NCI-H2107 (cell line): ENCODE data around the gene PREB.

Experiments
- DNase-seq: peaks from one replicate; lab custom pipeline; 2025; lab: John Stamatoyannopoulos, UW

The PREB gene

DNA sequence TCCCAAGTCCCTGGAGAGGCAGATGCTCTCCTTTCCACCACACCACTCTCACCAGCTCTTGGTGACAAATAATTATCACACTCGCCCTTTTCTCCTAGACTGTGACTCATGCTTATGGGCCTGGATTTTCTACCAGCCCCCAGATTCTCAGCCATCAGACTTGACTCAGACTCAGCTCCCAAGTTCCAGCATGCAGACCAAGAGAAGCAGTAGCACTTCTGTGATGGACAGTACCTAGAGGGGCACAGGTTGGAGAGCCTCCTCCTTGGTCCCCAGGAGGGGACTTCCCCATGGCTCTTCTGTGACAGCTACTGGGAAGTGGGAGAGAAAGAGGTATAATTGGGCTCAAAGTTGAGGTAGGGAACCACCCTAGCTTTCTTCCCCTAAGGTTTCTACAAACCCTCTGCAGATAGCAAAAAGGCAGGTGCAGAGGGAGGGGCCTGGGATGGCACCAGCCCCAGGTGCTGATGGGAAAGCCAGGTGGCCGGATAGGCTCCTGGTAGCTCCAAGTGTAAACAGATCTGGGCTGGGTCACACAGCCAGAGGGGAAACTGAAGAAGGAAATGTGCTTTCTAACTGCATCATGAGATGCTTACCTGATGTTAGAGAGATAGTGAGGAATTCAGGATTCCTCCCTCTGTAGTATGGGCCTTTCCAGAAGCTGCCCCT is 18.5 kb upstream of the PREB start:
- no peak for DNase-seq

DNA sequence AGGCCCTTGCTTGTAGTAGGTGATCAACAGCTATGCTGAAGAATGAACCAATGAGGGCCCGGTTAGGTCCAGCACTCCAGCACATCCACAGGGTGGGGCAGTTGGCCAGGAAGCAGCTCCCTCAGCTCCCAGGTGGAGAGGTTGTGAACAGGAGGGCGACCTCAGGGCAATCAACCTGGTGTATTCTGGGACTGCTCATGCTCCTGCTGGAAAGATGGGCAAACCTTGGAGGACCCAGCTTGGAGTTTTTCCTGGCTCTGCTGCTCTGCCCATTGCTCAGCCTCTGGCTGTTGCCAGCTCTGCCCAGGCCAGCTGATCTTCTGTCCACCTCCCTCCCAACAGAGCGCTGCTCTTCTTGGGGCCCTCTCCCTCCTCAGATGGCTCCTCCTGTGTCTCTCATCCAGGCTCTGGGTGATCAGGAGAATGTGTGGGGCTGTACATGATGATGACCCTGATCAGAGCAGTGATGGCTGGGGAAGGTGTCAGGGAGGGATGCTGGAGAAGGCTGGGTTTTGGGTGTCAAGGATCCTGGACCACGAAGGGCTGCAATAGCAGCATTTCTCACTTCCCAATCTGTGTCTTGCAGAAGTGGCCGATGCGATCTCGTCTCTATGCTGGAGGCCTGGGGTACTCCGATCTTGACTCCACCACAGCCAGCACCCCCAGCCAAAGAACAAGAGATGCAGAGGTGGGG is 17.8 kb upstream of the PREB start:
- DNase-seq, result no peak

DNA sequence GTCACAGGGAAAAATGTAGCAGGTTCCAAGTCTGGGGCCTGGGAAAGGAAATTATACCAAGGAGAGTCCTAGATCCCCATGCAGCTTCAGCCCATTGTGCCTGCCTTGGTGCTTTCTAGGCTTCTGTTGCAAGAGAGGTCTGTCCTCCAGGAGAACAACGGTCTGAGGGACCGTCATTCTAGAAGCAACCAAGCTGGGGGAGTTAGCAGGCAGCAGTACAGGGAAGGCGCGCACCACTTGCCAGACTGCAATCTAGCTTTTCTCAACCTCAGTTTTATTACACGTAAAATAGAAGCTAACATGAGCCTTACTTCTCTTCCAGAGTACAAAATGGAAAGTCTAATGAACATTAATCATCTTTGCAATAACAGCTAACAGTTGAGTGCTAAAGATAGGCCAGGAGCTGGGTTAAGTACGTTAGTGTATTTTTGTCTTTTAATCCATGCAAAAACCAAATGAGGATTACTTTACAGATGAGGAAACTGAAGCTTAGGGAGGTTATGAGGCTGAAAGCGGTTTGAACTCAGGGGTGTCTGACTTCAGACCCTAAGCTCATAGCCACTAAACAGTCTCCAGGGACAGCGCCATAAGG is 16.3 kb upstream of the PREB start:
- no peak for DNase-seq

DNA sequence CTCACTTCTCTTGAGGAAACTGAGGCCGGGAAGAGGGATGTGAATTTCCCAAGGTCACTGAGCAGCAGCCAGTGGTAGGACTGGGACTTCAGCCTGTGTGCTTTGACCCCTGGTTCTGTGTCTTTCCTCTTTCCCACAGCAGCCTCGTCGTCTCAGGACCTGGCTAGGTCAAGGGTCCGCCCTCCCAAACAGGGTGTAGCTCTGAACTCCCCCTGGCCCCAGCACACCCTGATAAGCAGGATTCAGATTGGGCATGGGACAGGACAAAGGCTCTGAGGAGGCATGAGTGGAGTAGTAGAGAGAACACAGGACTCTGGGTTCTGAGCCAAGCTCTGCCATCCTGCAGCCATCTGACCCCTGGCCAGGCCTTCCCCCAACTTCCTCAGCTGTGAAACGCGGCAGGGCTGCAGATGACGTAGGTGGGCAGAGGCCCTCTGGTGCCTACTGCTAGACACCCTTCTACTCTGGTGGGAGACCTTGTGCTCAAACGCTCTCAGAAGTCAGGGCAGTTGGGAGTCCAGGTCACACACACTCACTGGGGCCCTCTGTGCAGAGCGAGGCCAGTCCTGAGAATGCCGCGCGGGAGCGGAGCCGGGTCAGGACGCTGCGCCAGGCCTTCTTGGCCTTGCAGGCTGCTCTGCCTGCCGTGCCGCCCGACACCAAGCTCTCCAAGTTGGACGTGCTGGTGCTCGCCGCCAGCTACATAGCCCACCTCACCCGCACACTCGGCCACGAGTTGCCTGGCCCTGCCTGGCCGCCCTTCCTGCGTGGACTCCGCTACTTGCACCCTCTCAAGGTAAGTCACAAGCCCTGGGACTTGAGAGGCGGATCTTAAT is 15.4 kb upstream of the PREB start:
- DNase-seq, result no peak

DNA sequence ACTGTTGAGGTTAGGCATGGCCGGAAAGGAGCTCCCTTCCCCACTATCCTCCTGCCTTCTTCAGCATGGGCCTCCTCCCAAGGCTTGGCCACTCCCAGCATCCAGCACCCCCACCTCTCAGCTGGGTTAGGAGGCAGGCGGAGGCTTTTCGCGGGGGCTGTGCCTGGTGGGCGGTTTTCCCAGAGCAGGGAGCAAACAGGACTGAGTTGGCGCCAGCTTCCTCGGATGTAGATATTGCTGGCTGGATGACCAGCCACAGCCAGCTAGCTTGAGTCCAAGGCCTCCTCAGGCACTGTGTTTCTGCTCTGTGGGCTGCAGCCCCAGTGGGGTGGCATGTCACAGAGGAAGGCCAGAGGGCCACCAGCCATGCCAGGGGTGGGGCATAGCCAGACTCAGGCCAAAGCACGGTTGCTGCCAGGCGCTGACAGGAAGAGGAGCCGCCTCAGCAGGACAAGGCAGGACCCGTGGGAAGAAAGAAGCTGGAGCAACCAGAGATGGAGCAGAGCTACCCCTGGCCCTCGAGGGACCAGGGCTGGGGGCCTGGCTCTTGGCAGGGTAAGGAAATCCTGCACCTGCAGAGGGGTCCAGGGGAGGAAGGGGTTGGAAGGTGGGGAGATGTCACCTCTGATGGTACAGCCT is 14.5 kb upstream of the PREB start, which contains the start of gene TCF23:
TCF23 (plus strand) TSS at position 204 of the 639 bp plus-strand sequence; CDS start at position 334, 130 bp downstream.
- no peak for DNase-seq

DNA sequence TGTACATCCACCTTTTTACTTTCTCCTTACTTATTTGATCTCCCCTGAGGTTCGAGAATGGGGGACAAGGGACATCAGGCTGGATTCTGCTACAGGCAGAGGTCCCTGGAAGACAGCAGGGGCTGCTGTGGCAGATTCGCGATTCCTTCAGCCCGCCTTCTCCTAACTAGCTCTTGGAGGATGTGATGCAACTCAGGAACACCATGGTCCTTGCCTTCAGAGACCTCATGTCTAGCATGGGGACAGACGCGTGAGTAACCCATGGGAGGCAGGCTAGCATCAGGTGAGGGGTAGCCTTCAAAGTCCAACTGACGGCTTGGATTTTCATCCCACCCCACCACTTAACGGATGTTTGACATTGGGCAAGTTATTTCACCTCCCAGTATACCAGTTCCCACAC is 13.5 kb upstream of the PREB start:
- DNase-seq, result no peak

DNA sequence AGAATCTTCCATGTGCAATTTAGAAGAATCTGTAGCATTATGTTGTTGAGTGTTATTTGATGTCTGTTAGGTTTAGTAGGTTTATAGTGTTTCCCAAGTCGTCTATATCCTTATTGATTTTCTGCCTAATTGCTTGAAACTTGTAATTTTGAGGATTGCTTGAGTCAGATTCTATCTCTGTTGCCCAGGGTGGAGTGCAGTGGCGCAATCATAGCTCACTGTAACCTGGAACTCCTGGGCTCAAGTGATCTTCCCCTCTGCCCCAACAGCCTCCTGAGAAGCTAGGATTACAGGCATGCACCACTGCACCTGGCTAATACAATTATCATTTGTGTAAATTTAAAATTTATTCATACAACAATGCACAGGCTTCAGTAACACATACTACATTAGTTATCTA is 11.2 kb upstream of the PREB start:
- DNase-seq, result no peak

DNA sequence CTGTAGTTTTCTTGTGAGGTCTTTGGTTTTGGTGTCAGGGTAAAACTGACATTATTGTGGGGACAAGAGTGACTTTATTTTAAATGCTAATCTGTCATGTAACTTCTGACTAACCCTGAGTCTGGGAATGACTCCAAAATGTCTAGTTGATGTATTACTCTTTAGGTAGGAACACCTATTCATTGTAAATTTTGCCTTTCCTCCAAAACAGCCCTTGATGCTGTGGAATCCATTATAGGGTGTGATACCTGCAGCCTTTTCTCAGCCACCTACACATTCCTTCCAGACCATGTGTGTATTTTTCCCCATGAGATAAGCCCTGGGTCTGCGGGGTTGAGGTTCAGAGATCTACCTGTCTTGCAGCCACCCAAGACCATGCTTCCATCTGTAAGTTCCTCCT is 8.8 kb upstream of the PREB start:
- no peak for DNase-seq

DNA sequence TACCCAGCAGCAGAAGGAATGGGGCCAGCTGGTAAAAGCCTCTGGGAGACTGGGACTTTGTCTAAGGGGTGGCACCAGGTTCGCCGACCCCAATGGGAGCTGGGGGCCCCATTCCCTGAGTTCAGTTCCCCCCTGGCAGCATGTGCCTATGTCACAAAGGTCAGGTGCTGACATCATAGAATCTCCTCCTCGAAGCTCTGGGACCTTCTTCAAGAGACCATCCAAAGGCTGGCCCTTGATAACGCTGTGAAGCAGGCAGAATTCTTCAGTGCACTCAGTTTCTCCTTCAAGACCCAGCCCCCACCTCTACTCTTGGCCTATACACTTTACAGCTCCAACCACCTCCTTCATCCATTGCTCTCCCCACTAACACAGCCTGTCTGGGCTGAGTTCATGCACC is 4.9 kb upstream of the PREB start, which contains the start of gene PRR30:
PRR30 (minus strand) TSS at position 101 of the 400 bp plus-strand sequence. CDS start 1,081 bp downstream, outside the sequence.
- no peak for DNase-seq

DNA sequence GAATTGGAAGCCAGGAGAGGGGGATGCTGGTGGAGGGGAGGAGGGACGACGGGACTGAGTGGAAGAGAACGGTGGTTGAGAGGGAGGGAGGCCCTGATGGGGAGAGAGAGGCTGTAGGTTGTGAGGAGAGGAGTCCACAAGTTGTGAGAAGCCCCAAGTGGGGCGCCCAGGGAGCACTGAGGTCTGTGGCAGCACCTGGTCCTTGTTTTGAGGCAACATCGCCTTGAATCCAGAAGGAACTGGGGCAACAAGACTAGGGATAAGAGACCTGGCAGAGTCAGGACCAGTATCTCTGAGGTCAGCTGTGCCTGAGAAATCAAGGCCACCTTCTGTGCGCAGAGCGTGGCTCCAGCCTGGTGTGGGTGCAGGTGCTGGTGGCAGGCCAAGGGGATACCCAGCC is 3.7 kb upstream of the PREB start:
- no peak for DNase-seq

DNA sequence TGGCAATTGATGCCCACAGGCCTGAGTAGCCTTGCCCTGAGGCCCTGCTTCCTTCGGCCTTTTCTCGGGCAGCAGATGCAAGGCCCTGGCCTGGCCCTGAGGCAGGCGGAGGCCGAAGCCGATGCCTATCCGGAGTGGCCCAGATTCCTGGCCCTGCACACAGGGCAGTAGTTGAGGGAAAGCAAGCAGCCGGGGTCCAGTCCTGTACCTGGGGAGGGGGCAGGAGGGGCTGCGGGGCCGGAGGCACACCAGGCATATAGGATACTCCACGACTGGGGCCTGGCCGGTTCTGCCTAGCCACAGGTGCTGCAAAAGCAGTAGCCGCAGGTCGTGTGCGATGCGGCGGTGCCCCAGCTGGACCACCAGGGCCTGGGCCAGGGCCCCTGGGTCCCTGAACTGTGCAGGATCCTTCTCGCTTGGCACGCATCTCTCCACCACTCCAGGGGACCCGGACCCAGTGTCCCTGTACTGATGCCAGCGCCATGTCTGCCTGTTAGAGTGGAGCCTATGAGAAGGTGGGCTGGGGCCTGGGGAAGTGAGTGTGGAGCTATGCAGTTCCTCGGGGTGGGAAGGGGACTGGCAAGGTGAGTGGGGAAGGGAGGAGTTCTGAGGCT is 3.0 kb upstream of the PREB start:
- no peak for DNase-seq

DNA sequence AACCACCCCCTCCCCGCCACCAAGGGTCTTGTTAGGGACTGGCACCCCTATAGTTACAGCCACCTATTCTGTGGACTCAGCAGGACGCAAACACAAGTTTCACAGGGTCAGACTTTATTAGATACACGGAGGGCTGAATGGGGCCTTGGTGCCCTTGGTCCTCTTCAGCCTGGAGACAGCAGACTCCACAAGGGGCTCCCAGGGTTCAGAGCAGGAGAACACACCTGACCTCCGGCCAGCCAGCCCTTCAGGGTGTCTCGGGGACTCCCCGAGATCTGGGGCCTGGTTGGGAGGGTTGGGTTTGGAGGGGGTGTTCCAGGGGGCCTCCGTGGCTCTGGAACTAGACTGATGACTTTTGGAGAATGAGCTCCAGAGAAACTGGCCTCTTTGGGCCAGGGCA is 2.3 kb upstream of the PREB start:
- no peak for DNase-seq

DNA sequence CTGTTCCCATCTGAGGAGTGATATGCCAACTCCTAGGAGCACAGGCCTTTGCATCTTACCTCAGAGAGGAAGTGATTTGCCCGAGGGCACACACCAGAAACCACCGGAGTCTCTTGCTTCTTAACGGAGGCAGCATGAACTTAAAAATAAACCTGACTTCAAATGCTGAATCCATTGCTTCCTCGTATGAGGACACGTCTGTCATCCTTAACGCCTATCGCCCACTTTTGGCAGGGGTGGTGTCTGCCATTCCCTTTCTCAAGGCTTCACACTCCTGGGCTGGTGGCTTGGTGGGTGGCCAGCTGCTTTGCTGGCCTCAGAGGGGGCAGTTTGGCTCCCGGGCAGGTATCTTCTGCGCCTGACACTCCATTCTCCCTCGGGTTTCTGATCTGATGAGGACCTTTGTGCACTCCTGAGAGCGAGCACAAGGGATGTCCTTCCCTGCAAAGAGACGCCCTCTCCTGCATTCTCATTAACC is 1.1 kb upstream of the PREB start:
- no peak for DNase-seq

DNA sequence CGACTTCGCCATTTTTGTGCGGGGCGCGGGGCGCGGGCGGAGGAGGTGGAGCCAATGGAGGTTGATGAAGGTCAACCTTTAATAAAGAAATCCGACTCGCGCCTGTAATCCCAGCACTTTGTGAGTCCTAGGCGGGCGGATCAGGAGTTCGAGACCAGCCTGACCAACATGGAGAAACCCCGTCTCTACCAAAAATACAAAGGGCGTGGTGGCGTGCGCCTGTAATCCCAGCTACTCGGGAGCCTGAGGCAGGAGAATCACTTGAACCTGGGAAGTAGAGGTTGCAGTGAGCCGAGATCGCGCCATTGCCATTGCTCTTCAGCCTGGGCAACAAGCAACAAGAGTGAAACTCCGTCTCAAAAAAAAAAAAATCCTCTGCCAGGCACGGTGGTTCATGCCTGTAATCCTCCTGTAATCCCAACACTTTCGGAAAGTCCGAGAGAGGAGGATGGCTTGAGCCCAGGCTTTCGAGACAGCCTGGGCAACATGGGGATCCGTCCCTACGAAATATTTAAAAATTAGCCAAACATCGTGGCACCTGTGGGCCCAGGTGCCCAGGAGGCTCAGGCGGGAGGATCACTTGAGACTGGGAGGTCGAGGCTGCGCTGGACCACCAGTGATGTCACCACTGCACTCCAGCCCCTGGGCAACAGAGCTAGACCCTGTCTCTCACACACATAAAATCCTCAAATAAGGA is 493 bp upstream of the PREB start:
- DNase-seq, result no peak

DNA sequence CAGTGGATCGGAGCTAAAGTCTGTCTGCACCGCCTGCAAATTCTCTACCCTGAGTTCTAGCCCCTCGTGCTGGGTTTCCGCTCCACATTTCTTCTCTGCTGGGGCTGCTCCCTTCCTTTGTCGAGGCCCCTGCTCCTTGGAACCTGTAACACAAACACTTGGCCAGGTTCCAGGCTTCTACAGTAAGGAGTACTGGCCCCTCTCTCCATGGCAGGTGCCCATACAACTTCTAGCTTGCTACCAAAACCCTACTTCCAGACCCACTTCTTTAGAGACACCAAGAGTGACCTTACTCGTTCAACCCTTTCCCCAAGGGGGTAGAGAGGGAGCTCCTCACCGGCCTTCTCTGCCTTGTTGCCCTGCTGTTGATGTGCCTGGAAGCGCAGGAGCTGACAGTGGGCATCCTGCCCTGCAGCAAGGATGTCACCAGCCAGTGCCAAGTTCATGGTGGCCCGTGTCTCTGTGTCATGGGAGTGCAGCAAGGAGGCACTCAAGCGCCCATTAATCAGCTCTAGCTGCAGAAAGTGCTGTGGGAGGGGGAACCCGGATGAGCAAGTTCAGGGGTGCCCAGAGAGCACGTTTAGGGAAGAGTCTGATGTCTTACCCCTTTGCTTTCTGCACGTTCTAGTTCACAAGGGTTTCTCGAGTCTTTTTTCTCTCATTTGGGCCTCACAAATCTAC is 1.1 kb downstream of the PREB start:
- no peak for DNase-seq

DNA sequence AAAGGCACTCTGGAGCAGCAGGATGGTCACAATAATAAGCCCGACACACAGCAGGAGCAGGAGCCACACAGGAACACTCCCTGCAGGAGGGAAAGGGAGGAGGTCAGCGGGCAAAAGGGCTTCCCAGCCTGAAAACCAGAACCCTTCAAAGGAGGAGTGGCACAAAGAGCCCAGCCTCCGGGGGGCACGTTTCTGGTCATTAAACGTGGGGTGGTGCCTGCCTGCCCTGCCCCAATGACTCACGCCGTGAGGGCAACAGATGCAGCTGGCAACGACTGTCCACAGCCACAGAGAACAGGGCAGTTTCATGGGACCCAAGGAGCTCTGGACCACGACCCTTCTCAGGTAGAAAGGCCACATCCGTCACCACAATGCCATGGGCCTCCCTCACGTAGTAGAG is 3.0 kb downstream of the PREB start:
- DNase-seq, result no peak

DNA sequence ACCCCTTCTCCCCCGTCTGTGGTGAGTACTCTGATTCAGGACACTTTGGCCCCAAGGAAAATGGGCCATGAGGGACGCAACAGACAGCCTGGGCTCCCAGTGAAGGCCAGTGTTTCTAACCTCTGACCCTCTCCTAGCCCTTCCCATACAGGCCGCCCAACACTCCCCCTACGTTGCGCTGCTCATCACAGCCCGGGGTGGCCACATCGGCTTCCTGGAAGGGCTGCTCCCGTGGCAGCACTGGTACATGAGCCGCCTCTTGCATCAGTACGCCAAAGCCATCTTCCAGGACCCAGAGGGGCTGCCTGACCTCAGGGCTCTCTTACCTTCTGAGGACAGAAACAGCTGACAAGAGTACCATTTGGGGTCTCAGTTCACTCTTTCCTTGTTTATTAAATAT is 4.0 kb downstream of the PREB start:
- DNase-seq, result no peak

DNA sequence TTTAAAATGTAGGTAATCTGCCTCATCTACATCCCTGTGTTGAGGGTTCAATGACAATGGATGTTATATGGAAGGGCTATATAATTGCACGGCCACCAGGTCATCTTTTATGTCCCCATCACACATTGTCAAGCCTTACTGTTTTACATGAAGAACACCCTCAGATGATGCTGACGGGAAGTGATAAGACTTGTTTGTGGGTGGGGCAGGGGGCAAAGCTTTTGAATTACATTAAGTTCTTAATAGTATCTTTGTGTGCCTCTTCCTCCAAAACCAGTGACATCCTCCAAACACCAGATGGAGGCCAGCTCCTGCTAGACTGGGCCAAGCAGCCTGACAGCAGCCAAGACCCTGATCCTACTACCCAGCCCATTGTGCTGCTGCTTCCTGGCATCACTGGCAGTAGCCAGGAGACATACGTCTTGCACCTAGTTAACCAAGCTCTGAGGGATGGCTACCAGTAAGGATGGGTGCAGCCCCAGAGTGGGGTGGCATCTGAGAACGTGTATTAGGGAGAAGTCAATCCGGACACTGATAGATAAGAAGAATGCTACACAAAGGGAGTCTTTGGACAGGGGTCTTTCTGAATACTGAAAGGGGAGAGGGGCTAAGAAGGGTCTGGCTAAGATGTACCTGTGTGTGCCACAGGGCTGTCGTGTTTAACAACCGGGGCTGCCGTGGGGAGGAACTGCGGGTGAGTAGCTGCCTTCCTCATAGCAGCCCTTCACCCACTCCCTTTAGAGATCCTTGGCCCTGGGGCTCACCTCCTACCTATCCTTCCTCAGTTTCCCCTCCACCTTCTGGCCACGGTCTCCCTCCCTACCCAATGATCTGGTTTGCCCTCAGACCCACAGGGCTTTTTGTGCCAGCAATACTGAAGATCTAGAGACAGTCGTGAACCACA is 5.5 kb downstream of the PREB start:
- DNase-seq, result no peak
